HG02973 (cell line): ENCODE measurements around the gene FAM241A.
"Not testable (repeated sequence)": the region's sequence is repeated elsewhere in the genome, so short reads cannot be mapped to it uniquely, and the experiment has no call there.

ENCODE experiments used
- ATAC-seq: cut with Tn5 transposase; IDR thresholded peaks from one replicate; pipeline ENCODE4 v1.9.1; 2021; ENCODE audit warnings: moderate library complexity; ENCODE audit not compliant: unreplicated experiment

Gene FAM241A

DNA sequence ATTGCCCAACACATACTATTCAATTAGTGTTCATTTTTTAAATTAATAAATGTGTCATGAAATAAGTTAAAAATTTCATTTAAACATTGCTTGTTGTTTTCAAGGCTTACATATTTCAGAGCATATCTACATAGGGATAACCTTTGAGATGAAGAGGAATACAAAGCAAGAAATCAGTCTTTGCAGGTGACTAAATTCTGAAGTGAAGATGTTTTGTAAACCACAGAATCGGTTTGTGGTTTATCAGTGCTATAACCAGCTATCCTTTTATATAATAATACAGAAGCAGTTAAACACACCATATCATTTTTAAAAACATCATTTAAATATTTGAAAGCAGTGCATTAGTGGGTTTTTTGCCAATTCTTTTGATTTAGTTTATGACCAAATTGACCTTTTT is 26.9 kb downstream of the FAM241A start:
- peak; percentile 77 for ATAC-seq

- ATAC-seq = no peak
Observed at GRCh38 chr4:112173593-112174558, 28.6 kb downstream of the FAM241A start.

- ATAC-seq = no peak
Observed at GRCh38 chr4:112175840-112176239, 30.6 kb downstream of the FAM241A start.

DNA sequence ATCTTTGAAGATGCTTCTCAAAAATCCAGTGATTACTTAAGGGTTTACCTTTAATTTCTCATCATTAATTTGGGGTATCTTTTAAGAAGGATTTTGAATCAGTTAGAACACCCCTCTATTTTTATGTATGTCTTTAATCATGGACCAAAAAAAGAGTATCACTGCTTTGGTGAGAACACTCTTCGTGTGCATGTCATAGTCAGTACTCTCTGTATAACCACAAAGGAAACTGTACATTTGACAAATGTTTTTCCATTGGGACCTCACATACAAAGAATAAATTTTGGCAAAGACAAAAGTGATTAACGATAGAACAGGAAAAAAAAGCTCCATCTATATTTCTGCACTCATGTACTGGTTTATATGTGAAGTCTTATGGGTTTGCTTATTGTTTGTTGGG is 31.3 kb downstream of the FAM241A start:
- no peak for ATAC-seq

GRCh38 chr4:112178741-112179140 is 33.5 kb downstream of the FAM241A start:
- not testable (repeated sequence) for ATAC-seq

DNA sequence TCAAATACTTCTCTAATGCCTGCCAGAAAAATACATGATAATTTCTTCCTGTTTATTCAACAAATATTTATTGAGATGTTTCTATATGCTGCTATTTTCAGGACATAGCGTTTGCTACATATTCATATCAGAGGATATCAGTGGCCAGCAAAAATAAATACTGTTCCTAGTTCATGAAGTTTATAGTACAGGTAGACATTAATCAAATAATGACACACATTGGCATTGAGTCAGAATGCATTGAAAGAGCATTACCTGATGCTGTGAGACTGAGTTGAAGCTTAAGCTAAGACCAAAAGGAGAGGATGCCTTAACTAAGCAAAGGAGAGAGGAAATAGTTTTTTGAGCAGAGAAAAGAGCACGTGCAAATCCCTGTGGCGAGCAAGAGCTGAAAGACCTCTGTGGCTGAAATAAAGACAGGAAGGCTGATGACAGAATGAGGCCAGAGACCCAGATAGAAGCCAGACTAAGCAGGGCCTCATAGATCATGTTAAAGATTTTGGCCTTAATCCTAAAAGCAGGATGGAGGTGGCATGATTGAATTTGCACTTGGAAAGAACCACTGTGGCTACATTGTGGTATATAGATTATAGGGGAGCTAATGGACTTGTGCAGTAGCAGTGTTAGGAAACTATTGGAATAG is 36.2 kb downstream of the FAM241A start:
- no peak for ATAC-seq

GRCh38 chr4:112182604-112183003 is 37.4 kb downstream of the FAM241A start:
- ATAC-seq = no peak

DNA sequence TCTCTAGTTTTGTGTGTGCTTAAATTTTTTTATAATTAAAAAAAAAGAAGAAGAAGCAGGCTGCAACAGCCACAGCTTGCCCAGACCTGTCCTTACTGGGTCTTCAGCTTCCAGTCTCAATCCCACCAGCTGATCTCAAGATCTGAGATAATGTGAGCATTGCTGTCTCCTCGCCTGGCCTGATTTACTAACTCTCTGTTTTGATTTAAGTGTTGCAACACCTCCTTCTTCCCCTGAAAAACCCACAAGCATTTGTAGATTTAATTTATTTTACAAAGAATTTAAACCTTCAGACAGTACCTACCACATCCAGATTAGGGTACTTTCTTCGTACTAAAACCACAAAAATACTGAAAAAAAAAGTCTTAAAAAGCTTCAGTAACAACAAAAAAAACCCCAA is 38.0 kb downstream of the FAM241A start:
- ATAC-seq = no peak

DNA sequence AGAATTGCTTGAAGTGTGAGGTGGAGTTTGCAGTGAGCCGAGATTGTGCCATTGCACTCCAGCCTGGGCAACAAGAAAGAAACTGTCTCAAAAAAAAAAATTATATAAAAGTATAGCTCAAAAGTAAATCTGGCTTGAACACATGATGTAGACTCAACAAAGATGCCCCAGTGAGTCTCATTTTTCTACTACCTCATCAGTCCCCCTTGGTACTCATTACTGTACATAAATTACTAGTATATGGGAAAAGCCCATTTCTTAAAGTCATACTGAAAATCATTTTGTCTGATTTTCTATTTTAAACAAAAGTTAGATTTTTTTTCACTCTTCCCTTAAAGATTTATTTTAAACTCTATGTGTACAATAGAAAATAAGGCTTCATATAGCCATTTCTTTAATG is 39.2 kb downstream of the FAM241A start:
- no peak for ATAC-seq

- peak; percentile 64 for ATAC-seq
Observed at GRCh38 chr4:112185334-112185733, 40.1 kb downstream of the FAM241A start.

DNA sequence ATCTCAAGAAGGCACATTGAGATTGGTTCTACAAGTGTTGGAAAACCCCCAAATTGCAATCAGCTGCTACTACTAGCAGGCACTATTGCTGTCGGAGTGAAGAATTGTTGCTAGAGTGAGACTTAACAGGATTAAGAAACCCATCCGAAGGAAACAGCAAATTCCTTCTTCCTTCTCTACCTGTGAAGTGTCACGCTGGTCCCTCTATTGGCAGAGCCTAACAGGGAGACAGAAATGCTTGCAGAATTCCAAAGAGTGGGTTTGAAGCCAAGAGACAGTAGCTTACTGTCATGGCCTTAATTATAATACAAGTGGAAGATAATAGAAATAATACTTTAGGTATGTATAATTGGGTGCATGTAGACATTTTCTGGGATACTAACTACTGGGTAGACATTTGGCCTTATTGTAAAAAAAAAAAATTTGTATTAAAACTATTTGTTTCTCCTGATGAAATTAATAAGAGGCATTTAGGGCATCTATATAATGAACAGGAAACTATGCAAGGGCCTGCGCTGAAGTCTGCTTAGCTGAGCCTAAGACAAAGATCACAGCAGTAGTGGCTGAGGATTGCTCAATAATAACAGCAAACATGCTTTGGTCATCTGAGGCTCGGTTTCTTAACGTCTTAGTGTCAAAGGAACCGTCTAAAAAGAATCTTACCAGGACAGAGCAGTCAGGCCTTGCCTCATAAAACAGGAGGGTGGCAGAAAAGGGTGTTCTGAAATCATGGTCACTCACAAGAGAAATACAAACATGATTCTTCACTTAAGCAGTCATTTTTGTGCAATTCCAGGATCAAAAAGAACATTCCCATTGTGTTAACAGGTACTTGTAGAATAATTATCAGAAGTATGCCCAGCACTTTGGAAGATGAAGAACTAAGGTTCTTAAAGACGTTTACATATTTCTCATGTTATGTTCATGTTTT is 40.8 kb downstream of the FAM241A start:
- no peak for ATAC-seq

DNA sequence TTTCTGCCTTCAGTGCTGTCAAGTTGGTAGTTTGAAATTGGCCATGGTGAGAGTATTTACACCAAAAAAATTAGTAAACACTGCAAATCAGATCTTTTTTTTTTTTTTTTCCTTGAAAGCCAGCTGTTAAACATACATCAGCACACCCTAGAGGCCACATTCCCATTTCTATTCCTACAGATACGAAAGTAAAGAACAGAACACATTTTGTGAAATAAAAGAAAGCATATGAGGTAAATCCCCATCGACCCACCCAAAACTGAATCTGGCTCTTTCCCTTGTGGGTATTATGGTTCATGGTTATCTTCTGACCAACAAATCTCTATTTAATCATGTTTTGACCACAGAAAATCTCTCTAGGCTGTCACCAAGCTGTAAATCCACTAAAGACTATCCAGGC is 44.5 kb downstream of the FAM241A start:
- no peak for ATAC-seq

DNA sequence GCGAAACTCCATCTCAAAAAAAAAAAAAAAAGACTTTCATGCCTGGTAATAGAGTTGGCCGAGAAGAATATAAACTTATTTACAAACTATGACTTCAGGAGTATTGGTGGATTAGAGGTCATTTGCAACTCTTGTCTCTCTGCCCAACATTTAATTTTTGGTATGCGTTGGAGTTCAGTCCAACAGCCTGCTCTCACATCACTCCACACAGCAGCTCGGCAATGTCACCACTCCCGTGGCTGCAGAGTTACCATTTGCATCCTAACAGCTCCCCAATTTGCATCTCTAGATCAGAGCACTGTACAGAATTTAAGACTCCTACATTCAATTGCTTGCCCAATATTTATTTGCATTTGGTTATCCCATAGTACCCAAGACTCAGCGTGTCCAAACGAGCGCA is 45.4 kb downstream of the FAM241A start:
- no peak for ATAC-seq

GRCh38 chr4:112196461-112196860 is 51.2 kb downstream of the FAM241A start:
- ATAC-seq = no peak

DNA sequence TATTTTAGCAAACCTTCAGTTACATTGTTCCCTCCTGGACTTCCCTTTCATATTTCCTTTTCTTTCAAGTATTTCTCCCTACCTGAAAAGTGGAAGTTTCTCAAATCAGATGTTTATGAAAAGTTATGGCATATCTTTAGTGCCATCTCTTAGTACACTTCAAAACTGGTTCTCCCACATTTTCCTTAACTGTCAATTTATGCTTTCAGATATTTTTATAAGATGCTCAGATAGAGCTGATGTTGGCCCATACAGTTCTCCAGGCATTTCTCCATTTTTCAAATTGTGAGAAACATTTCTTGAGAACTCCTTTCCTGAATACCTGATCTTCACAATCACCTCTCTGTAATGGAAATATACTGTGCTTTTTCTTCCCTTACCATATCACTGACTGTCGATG is 53.8 kb downstream of the FAM241A start:
- ATAC-seq = peak; percentile 5

DNA sequence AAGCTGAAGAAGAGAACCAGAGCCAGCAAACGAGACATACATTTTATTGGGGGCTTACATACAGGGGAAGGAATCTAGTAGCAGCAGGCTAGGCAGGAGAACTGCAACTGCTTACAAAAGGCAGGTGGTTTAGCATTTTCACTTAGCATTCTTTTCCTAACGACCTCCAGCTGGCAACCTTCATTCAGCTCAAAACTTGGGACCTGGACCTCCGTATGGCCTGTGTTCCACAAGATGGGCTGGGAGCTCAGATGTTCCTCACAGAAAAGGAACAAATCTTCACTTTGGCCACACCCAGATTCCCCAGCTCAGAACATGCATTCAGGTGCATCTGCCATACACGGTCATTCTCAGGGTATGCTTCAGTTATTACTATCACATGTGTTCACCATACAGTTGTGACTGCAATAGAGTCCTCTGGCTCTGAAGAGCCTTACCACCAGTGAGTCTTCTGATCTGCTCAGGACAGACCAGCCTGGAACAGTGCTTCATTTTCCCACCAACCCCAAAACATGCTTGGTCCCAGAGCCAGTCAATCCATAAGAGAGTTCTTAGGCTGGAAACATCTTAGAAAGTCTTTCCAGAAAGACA is 56.8 kb downstream of the FAM241A start:
- no peak for ATAC-seq

GRCh38 chr4:112203593-112203992 is 58.3 kb downstream of the FAM241A start:
- no peak for ATAC-seq

GRCh38 chr4:112206431-112206830 is 61.2 kb downstream of the FAM241A start:
- ATAC-seq = peak; percentile 66

DNA sequence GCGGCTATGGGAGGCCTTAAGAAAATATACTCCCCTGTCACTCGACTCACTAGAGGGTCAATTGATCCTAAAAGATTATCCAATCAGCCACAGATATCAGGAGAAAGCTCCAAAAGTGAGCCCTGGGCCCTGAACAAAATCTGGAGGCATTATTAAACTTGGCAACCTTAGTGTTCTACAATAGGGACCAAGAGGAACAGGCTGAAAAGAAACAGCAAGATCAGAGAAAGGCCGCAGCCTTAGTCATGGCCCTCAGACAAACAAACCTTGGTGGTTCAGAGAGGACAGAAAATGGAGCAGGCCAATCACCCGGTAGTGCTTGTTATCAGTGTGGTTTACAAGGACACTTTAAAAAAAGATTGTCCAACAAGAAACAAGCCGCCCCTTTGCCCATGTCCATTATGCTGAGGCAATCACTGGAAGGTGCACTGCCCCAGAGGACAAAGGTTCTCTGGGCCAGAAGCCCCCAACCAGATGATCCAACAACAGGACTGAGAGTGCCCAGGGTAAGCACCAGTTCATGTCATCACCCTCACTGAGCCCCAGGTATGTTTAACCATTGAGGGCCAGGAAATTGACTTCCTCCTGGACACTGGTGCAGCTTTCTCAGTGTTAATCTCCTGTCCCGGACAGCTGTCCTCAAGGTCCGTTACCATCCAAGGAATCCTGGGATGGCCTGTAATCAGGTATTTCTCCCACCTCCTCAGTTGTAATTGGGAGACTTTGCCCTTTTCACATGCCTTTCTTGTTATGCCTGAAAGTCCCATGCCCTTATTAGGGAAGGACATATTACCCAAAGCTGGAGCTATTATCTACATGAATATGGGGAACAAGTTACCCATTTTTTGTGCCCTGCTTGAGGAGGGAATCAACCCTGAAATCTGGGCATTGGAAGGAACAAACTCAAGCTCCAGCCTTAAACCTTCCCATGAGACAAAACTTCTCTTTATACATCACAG is 63.2 kb downstream of the FAM241A start:
- ATAC-seq = not testable (repeated sequence)

DNA sequence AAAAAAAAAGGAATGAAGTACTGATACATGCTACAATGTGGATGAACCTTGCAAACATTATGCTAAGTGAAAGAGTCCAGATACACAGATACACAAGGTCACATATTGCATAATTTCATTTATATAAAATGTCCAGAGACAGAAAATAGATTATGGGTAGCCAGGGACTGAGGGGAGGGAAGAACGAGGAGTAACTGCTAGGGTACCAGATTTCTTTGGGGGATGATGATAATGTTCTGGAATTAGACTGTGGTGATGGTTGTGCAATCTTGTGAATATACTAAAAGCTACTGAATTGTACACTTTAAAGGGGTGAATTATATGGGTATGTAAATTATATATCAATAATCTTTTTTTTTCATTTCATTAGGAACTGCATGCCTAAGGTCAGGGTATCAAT is 65.5 kb downstream of the FAM241A start:
- ATAC-seq = no peak
